GM23248 (cell line): ENCODE measurements around the gene KIF3A. TPM values are rescaled to one million over a fixed set of nuclear protein-coding genes. Genes with fewer than 3 reads are reported as not detected.

Experiments
- DNase-seq: peaks from one replicate; pipeline ENCODE4 v3.0.0-alpha.2; 2015
- H2AFZ ChIP-seq: fragments of 200-600 bp; sonication (generic); 2 replicates; pipeline ENCODE4 v1.6.1; 2016; ENCODE audit warnings: antibody characterized with exemption
- H3F3A ChIP-seq: fragments of 200-600 bp; sonication (generic); 2 replicates; pipeline ENCODE4 v1.6.1; 2016; ENCODE audit warnings: mild to moderate bottlenecking, antibody characterized with exemption, mixed run types; ENCODE audit not compliant: insufficient read depth
- H3K27ac ChIP-seq: fragments of 200-600 bp; sonication (generic); 2 replicates; pipeline ENCODE4 v1.5.1; 2016; ENCODE audit warnings: mild to moderate bottlenecking
- H3K27me3 ChIP-seq: fragments of 200-600 bp; sonication (generic); replicated peaks from 2 replicates; pipeline ENCODE4 v1.6.1; 2016; ENCODE audit warnings: mild to moderate bottlenecking; ENCODE audit not compliant: insufficient read depth
- H3K36me3 ChIP-seq: fragments of 200-600 bp; sonication (generic); 2 replicates; pipeline ENCODE4 v1.6.1; 2016; ENCODE audit warnings: low read depth, mild to moderate bottlenecking
- H3K4me1 ChIP-seq: fragments of 200-600 bp; sonication (generic); 2 replicates; pipeline ENCODE4 v1.6.1; 2016; ENCODE audit warnings: mild to moderate bottlenecking; ENCODE audit not compliant: insufficient read depth
- H3K4me2 ChIP-seq: fragments of 200-600 bp; sonication (generic); one replicate; pipeline ENCODE4 v1.6.1; 2016; ENCODE audit warnings: mild to moderate bottlenecking; ENCODE audit not compliant: unreplicated experiment
- H3K4me3 ChIP-seq: fragments of 200-600 bp; sonication (generic); 2 replicates; pipeline ENCODE4 v1.5.1; 2016; ENCODE audit warnings: mild to moderate bottlenecking
- H3K79me2 ChIP-seq: fragments of 200-600 bp; sonication (generic); 2 replicates; pipeline ENCODE4 v1.6.1; 2016; ENCODE audit warnings: mild to moderate bottlenecking; ENCODE audit not compliant: insufficient read depth
- H3K9ac ChIP-seq: fragments of 200-600 bp; sonication (generic); 2 replicates; pipeline ENCODE4 v1.6.1; 2016; ENCODE audit warnings: mild to moderate bottlenecking
- H3K9me2 ChIP-seq: fragments of 200-600 bp; sonication (generic); 2 replicates; pipeline ENCODE4 v1.6.1; 2016; ENCODE audit warnings: mixed run types, mild to moderate bottlenecking, moderate library complexity; ENCODE audit not compliant: insufficient read depth
- H3K9me3 ChIP-seq: fragments of 200-600 bp; sonication (generic); one replicate; pipeline ENCODE4 v1.6.1; 2017; ENCODE audit warnings: low read depth
- H4K20me1 ChIP-seq: fragments of 200-600 bp; sonication (generic); 2 replicates; pipeline ENCODE4 v1.6.0; 2016; ENCODE audit not compliant: insufficient read depth
- EZH2 ChIP-seq: fragments of 200-600 bp; sonication (generic); IDR thresholded peaks from 2 replicates; pipeline ENCODE4 v1.6.1; 2018; ENCODE audit warnings: antibody characterized with exemption, mild to moderate bottlenecking; ENCODE audit not compliant: insufficient read depth, poor library complexity, severe bottlenecking
- EZH2phosphoT487 ChIP-seq: fragments of 200-600 bp; sonication (generic); IDR thresholded peaks from 2 replicates; pipeline ENCODE4 v1.6.1; 2018; ENCODE audit warnings: antibody characterized with exemption, moderate library complexity, mild to moderate bottlenecking, low read depth; ENCODE audit not compliant: insufficient read depth
- WGBS, 2 experiments: methylation state at CpG; one replicate each; pipeline ENCODE4 v1.1.6; 2015 to 2017; ENCODE audit warnings: low lambda C conversion rate in 2 of 2, low coverage in 1 of 2; ENCODE audit errors: missing lambda C conversion rate in 2 of 2; 5-methylcytosine and 5-hydroxymethylcytosine counted together
- in situ Hi-C: fragments of 300-500 bp; cut with MboI; formaldehyde crosslinking; loops from 2 replicates; pipeline ENCODE4 v1.15.0; 2020
- polyA plus RNA-seq: library from polyadenylated mRNA; unstranded; fragments of >200 nt; fragmentation: Nextera tagmentation; extraction: Ambion mirVana; gene quantifications from 2 replicates; pipeline ENCODE4 v1.2.1, GENCODE V29; 2016
- total RNA-seq: library from RNA; depleted of rRNA; stranded (reverse); fragments of >200 nt; shearing (Covaris generic); gene quantifications from 2 replicates; pipeline ENCODE4 v1.2.3, GENCODE V29; 2014

The KIF3A gene
- total and polyA plus RNA-seq, 2 experiments from 2014 or later: 6.8 to 18.8 TPM

GRCh38 chr5:132657676-132658380 is 79.5 kb downstream of the KIF3A start, which contains the start of gene IL13:
IL13 (plus strand) TSS chr5:132658173; CDS start chr5:132658187, 14 bp downstream.
- Histone ChIP-seq H2AFZ (no peak within 1 kb of the TSS), H3K36me3 (no peaks in the 10 kb centered on the region), H3K4me2 (no peak within 1 kb of the TSS), H3K27me3 (peaks cover 11% of the 10 kb centered on the region; the same call in 1 of the 2 replicates), H3K9ac (no peak within 1 kb of the TSS), H3F3A (no peaks in the 10 kb centered on the region), H3K4me1 (no peaks in the 10 kb centered on the region), H3K27ac (no peak within 1 kb of the TSS), H3K9me3 (no peaks in the 10 kb centered on the region), H3K79me2 (no peaks in the 10 kb centered on the region), H4K20me1 (no peaks in the 10 kb centered on the region), H3K9me2 (no peaks in the 10 kb centered on the region), H3K4me3 (no peak within 1 kb of the TSS)
- TF ChIP-seq EZH2: no peak
- no peak for TF ChIP-seq EZH2phosphoT487
- no peak for DNase-seq
- WGBS, 2 experiments: 96 to 97% methylated on average over 12 of the region's 12 CpGs
- in situ Hi-C loops: no loop called here

DNA sequence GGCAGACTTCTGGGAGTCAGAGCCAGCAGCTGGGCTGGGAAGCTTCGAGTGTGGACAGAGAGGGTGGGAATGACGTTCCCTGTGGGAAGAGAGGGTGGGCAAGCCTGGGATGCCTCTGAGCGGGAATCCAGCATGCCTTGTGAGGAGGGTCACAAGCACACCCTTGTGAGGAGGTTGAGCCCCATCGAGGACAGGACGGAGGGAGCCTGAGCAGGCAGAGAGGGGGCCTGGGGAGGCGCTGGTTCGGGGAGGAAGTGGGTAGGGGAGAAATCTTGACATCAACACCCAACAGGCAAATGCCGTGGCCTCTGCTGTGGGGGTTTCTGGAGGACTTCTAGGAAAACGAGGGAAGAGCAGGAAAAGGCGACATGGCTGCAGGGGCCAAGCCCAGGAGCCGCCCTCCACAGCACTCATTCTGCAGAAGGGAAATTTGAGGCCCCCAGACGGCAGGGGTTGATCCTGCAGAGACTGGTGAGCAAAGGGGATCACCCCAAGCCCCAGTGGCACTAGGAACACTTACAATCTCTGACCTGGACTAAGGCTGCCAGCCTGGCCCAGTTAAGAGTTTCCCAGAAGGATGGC is 80.5 kb downstream of the KIF3A start:
- no peaks in the 10 kb centered on the region for H3K9me3 ChIP-seq
- in situ Hi-C loops: no loop called here
- H3K4me2 ChIP-seq: peak overlapping the region; percentile 75
- no peak overlapping the region for H3K27ac ChIP-seq
- WGBS, 2 experiments: 90 to 94% methylated on average over 10 to 12 of the region's 12 CpGs
- H3K9ac ChIP-seq: no peak overlapping the region
- no peak for DNase-seq
- H3K9me2 ChIP-seq: no peaks in the 10 kb centered on the region
- H3K4me3 ChIP-seq: peak overlapping the region; percentile 67
- no peak for TF ChIP-seq EZH2phosphoT487
- no peak for TF ChIP-seq EZH2
- no peaks in the 10 kb centered on the region for H3F3A ChIP-seq
- peak overlapping the region; percentile 83; the same call in 1 of the 2 replicates for H2AFZ ChIP-seq
- H3K36me3 ChIP-seq: no peaks in the 10 kb centered on the region
- H3K4me1 ChIP-seq: no peaks in the 10 kb centered on the region
- H4K20me1 ChIP-seq: no peaks in the 10 kb centered on the region
- no peaks in the 10 kb centered on the region for H3K79me2 ChIP-seq
- peaks cover 11% of the 10 kb centered on the region; the same call in 1 of the 2 replicates for H3K27me3 ChIP-seq

DNA sequence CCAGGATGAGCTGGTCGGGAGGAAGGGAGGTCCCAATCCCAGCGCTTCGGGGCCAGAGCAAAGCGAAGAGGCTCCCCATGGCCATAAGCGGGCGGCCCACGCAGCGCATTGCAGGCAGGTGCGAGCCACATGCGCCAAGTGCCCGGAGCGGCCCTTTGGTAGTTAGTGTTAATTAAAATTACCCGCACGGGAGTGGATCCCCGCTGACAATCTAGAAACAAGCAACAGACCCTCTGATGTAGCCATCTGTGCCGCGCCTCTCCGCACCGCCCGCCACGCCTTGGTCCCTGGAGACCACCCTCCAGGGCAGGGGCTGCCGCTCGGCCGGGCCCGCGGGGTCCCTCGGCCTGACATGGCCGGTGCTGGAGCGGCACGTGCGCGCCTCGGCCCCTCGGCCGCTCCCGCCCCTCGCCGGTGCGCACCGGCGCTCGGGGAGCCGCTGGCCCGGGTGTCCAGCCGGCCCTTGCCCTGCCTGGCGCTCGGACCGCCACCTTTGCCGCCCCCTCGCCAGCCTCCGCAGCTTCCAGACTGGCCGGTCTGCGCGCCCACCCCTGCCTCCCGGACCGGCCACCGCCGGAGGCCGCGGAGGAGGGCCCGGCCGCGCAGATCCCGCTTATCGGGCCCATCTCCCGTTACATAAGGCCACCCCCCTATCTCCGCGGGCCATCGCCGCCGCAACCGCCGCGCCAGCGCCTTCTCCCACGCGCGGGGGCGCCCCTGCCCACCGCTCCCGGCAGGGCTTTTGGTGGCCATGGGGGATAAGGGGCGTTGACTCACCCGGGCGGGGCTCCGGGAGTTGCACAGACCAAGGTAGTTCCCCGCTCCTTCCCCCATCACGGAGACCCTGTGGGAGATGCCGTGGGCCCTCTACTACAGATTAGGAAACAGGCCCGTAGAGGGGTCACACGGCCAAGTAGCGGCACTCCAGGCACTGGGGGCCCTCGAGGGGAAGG is 81.2 kb downstream of the KIF3A start:
- Histone ChIP-seq H3K27me3 (peaks cover 11% of the 10 kb centered on the region; the same call in 1 of the 2 replicates), H3K27ac (no peak overlapping the region), H4K20me1 (no peaks in the 10 kb centered on the region), H3K9me2 (no peaks in the 10 kb centered on the region), H3K36me3 (no peaks in the 10 kb centered on the region), H3K4me2 (peak overlapping the region; percentile 75), H3F3A (no peaks in the 10 kb centered on the region), H3K9ac (peak overlapping the region; percentile 6; the same call in 1 of the 2 replicates), H3K4me3 (peak overlapping the region; percentile 67), H3K9me3 (no peaks in the 10 kb centered on the region), H3K4me1 (no peaks in the 10 kb centered on the region), H2AFZ (peak overlapping the region; percentile 83), H3K79me2 (no peaks in the 10 kb centered on the region)
- in situ Hi-C loops: no loop called here
- DNase-seq: peak; percentile 47
- WGBS, 2 experiments: 5 to 8% methylated on average over 80 to 85 of the region's 92 CpGs
- TF ChIP-seq EZH2: no peak
- no peak for TF ChIP-seq EZH2phosphoT487

DNA sequence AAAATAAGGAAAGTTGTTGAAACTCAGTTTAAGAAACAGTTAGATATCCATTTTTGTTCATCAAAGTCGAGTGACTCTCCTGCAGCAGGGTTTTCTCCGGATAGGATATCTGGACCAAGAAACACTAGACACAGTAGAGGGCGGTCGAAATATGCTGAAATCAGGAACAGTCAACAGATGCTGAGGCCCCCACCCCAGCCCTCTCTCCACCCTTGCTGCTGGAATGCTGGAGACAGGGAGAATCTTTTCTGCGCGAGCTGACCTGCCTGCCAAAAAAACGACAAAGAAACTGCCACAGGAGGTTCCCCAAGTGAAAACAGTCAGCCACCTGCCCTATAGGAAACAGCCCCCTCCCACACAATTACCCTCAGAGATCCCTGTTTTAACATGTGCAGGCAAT is 83.6 kb downstream of the KIF3A start:
- peak; percentile 18 for DNase-seq
- no peaks in the 10 kb centered on the region for H3K79me2 ChIP-seq
- no peak overlapping the region for H3K4me3 ChIP-seq
- WGBS, 2 experiments: 8 to 11% methylated on average over 7 of the region's 7 CpGs
- no peaks in the 10 kb centered on the region for H3F3A ChIP-seq
- no peaks in the 10 kb centered on the region for H4K20me1 ChIP-seq
- H3K4me1 ChIP-seq: no peaks in the 10 kb centered on the region
- no peak for TF ChIP-seq EZH2
- no peak for TF ChIP-seq EZH2phosphoT487
- peaks cover 11% of the 10 kb centered on the region; the same call in 1 of the 2 replicates for H3K27me3 ChIP-seq
- H3K9me3 ChIP-seq: no peaks in the 10 kb centered on the region
- H2AFZ ChIP-seq: peak overlapping the region; percentile 19; the same call in 1 of the 2 replicates
- no peaks in the 10 kb centered on the region for H3K9me2 ChIP-seq
- H3K9ac ChIP-seq: no peak overlapping the region
- H3K4me2 ChIP-seq: no peak overlapping the region
- in situ Hi-C loops: no loop called here
- H3K36me3 ChIP-seq: no peaks in the 10 kb centered on the region
- H3K27ac ChIP-seq: no peak overlapping the region
